ENCODE results near the gene WTIP.
"Not testable (repeated sequence)": the region's sequence is repeated elsewhere in the genome, so short reads cannot be mapped to it uniquely, and the experiment has no call there.

The WTIP gene

DNA sequence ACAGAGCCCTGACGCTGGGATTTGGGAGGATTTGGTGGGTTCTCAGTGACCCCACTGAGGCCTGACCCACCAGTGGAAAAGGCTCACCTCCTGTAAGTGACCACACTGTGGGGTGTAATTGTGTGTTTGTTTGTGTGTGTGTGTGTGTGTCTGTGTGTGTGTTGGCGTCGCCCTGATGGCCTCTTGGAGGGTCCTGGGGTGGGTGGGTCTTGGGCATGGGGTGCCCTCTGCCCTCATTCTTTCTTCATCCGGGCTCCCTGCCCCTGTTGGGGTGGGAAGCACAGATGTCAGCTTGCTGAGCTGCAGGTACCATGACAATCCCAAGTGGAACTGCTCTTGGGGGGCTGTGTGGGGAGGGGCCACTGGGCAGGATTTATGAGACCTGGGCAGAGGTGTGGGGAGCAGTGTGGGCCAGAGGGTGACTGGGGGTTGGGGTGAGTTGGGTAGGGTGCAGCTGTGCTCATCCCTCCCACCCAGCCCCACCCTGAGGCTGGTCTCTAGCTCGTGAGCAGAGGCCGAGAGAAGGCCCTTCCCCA is 22.8 kb downstream of the WTIP start:
- no peak for DNase-seq (ENCODE audit: low spot score)

DNA sequence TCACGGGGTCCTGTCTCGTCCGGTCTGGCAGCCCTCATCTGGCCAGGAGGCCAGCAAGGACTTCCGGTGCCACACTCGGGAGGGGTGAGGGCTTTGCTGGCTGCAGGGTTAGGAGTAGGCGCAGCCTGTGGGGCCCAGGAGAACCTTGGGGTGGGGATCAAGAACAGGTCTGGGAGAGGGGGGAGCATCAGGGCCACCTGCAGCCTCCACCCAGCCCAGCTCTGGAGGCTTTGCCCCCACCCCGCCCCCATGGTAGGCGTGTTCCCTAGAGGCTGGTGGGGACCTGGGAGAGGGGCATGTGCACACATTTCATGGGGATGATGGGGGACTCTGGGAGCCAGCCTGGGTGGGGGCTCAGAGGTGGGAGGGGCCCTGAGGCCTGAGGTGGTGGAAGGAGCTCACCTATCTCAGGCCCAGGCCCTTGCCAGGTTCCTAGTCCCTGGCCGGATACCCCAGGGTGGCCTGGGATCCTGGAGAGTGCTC is 23.3 kb downstream of the WTIP start:
- DNase-seq (ENCODE audit: low spot score): peak; percentile 6

DNA sequence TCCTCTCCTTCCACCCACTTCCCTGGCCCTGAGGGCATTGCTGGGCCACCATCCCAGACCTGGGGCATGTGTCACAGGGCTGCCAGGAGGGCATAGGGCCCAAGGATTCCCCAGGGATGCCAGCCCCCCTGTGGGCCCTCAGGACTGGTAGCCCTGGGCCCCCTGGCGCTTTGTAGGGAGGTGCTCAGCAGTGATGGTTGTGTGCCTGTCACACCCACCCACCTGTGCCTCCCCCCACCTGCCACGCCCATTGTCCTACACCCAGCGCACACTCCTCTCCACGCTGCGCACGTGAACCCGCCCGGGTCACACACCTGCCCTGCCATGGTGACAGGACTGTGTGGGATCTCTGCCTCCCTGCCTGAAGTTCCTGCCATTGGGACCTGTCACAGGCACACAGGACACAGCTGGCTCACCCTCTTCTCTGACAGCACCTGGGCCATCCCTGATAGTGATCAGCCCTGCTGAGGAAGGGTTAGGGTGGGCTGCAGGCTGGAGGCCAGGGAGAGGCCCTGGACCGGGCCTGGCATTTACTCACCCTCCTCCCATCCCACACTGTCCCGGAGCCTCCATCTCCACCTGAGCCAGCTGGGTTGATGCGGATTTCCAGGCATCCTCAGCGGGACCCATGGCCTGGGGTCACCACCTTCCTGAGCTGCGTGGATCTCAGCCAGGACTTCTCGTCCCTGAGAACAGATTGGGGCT is 23.9 kb downstream of the WTIP start:
- peak; percentile 4 for DNase-seq (ENCODE audit: low spot score)

DNA sequence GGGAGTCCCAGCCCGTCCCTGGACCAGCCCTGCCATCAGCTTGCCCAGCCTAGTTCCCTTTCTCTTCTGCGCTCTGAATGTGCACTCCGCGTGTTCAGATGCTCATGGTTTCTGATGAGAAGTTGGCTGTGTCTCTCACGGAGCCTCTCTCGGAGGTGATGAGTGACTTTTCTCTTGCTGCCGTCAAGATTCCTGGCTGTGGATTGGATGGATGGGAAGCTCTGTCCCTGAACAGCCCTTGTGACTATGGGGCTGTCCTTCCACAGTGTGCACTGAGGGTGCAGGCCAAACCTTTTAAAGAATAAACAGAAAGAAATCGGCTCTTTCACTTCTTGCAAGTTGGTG is 24.4 kb downstream of the WTIP start:
- DNase-seq (ENCODE audit: low spot score): no peak

DNA sequence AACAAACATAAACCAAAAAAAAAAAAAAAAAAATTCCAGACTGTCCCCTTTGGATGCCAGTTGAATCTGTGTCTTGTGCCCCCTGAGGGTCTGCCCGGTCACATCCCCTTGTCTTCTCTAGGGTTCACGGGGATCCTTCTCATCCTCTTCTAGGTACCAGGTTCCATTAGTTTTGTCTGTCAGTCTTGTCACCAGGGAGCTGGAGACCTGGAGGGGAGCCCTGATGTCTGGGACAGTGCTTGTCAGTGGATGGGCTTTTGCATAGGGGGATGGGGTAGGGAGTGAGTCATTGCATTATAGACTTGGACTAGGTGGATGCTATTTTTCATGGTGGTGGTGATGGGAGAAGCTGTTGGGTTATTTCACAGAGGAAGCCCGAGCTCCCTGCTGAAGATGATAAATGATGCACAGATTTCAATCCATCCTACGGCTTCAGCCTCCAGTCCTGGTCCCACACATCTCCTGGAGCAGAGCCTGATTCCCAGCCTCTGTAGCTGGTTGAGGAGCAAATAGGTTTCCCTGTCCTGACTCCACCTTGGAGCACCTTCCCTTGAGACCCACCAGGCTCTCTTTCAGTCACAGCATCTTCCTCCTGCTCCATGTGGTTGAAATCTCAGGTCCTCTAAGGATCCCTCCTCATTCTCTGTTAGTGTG is 26.0 kb downstream of the WTIP start:
- DNase-seq (ENCODE audit: low spot score): no peak

DNA sequence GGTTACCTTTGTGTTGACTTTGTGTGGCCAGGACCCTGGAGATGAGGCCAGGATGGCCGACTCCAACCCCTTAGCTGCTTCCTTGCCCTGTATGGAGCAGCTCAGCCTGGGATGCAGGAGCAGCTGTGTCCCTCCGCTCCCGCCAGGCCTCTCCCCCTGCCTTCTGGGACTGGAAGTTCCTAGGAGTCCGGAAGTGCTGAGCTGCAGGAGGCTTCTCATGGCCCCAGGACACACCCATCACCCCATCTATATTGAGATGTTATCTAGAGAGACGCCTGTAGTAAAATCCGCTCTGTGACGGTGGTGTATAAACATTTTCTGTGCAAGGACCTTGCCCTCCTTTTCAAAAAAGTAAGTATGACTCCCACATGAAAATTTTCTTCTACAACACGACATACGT is 27.0 kb downstream of the WTIP start:
- DNase-seq (ENCODE audit: low spot score): no peak

DNA sequence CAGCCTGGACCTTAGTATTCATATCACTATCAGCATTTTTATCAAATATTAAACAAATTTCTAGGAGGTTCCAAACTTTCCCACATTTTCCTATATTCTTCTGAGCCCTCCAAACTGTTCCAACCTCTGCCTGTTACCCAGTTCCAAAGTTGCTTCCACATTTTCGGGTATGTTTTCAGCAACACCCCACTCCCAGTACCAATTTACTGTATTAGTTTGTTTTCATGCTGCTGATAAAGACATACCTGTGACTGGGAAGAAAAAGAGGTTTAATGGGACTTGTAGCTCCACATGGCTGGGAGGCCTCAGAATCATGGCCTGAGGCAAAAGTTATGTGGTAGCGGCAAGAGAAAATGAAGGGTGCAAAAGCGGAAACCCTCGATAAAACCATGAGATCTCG is 29.3 kb downstream of the WTIP start:
- not testable (repeated sequence) for DNase-seq (ENCODE audit: low spot score)

DNA sequence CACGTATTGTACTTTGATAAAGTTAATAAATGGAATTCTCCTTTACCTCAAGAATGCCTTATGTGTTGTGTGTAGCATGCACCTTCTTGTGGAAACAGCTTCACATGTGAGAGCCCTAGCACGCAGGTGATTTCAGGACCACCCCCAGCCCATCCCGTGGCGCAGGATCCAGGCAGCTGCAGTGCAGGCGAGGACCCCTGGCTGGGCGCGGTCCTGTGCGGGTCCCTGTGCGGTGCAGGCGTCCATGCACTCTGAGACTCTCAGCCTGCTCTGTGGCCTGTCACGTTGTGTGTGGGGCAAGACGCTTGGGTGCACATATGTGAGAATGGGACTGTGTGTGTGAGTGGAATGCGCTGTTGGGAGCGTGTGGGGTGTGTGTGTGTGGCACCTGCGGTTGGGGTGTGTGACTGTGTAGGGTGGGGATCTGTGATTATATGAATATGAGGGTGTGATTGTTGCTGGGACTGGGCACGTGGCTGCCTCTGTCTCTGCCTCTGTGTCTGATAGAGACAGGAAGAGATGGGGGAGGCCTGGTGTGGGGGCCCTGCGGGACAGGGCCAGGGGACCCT is 30.8 kb downstream of the WTIP start:
- no peak for DNase-seq (ENCODE audit: low spot score)

DNA sequence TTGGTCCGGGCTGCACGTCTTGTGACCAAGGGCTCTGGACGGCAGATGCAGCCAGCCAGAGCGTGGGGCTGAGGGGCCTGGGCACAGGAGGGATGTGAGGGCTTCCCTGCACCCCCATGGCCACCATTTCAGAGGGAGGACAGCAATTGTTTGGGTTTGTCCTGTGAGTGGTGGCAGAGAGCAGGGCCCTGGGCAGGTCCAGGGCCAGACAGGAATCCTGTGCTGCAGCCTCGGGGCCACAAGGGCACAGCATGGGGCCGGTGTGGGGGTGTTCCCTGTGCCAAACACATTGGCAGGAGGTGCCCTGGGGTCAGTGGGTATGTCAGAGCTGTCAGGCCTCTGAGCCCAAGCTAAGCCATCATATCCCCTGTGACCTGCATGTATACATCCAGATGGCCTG is 32.2 kb downstream of the WTIP start:
- DNase-seq (ENCODE audit: low spot score): no peak

DNA sequence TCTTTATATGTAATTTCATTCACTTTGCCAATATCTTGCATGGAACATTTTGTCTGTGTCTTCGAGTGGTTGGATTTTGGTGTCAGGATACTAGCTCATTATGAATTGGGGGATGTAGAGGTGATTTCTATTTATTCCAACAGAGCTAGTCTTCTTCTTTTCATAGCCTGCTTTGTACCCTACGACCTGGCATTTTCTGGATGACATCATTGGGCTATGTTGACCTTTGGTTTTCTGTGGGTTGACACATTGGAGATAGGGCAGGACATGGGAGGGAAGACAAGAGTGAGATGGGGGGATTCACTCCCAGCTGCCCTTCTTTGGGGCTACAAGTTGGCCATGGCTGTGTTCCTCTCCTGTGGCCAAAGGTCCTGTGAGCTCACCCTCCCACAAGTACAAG is 38.0 kb downstream of the WTIP start:
- no peak for DNase-seq (ENCODE audit: low spot score)

DNA sequence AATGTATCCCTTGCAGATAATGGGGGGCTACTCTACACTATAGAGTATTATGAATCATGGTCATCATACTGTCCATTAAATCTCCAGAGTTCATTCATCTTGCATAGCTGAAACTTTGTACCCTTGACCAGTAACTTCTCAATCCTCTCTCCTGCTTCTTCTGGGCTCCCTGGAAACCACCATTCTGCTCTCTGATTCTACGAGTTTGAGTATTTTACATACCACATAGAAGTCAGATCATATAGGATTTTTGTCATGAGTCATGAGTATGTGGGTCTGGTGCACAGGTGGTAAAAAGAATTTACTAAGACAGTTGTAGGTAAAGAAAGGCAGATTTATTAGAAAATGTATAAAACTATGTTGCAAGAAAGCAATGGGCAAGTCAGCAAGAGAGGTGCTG is 41.9 kb downstream of the WTIP start:
- no peak for DNase-seq (ENCODE audit: low spot score)

DNA sequence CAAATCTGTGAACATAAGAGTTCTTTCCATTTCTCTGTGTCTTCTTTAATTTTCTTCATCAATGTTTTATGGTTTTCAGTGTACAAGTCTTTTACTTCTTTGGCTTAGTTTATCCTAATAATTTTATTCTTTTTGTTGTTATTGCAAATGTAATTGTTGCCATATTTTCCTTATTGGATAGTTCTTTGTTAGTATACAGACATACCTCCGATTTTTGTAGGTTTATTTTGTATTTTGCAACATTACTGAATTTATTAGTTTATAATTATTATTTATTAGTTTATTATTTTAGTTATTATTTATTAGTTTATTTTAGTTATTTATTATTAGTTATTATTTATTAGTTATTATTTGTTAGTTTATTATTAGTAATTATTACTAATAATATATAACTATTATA is 43.4 kb downstream of the WTIP start:
- DNase-seq (ENCODE audit: low spot score): no peak

DNA sequence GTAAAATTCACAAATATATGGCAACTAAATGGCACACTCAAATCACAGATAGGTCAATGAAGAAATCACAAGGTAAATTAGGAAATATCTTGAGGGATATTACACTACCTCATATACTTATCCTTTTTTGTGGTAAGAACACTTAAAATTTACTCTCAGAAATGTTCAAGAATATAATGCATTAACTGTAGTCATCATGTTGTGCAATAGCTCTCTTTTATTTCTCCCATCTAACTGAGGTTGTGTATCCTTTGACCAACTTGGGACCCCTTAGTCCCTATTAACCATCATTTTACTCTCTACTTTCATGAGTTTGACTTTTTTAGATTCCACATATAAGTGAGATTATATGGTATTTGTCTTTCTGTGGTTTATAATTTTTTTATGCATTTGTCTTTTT is 52.6 kb downstream of the WTIP start:
- no peak for DNase-seq (ENCODE audit: low spot score)

DNA sequence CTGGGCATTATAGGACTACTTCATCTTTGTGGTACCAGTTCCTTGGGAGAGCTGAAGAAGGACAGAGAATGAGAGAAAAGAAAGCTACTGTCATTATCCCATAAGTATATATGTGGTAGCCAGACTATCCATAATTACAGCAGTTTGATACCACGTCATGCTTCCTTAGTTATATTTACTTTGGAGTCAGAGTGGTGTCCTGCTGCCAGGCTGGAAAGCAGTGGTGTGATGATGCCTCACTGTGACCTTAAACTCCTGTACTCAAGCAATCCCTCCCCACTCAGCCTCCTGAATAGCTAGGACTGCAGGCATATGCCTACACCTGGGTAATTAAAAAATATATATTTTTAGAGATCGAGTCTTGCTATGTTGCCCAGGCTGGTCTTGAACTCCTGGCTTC is 57.8 kb downstream of the WTIP start:
- no peak for DNase-seq (ENCODE audit: low spot score)

DNA sequence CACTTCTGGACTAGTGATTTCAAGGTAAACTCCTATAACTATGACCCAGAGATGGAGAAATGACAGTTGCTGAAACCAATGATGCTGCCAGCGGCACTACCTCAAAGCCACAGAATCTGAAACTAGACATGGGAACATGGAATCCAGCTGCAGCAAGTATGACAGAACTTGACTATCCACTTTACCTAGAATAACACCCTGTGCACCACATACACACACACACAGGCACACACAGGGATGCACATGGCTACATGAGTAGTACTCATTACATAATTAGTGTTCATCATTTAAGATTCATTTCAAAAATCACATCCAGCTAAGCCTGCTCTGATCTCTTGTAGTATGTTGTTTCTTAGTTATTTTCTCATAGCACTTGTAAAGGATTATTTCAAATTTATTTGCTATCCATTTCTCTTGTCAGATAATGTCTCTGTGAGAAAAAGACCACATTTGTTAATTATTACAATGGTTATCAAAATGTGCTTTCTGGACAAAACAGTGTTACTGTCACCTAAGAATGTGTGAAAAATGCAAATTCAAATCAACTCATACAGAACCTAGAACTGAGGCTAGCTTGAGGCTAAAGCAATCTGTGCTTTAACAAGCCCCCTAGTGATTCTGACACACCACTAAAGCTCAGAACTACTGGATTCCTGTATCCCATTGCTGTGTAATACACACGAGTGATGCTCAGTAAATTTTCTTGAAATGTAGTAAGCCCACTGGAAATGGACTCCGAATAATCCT is 59.4 kb downstream of the WTIP start:
- DNase-seq (ENCODE audit: low spot score): no peak

DNA sequence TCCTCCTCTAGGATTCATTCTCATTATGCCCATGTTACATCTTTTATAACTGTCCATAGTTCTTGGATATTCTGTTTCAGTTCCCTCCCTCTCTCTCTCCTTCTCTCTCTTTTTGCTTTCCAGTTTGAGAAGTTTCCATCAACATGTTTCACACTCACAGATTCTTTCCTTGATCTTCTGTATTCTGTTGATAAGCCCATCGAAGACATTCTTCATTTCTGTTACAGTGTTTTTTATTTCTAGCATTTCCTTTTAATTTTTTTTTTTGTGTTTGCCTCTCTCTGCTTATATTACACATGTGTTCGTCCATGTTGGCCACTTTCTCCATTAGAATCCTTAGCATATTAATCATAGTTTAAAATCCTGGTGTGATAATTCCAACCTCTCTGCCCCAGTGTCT is 68.3 kb downstream of the WTIP start:
- no peak for DNase-seq (ENCODE audit: low spot score)

DNA sequence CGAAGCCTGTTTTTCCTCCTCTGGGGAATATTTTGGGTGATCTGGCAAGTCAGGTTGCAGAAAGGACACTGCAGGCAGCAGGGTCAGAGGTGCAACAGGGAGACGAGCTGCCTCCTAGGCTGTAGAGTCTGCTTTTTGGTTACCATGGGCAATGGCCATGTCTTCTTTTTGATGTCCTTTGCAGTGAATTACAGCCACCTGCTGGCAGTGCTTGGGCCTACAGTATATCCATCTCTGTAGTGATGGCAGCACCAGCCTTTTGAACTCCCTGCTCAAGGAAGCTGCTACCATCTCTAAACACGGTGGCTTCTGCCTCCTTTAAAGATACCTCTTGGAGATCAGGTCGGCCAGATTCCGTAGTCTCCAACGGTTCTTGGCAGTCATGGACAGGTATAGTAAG is 73.9 kb downstream of the WTIP start:
- peak; percentile 63 for DNase-seq (ENCODE audit: low spot score)

DNA sequence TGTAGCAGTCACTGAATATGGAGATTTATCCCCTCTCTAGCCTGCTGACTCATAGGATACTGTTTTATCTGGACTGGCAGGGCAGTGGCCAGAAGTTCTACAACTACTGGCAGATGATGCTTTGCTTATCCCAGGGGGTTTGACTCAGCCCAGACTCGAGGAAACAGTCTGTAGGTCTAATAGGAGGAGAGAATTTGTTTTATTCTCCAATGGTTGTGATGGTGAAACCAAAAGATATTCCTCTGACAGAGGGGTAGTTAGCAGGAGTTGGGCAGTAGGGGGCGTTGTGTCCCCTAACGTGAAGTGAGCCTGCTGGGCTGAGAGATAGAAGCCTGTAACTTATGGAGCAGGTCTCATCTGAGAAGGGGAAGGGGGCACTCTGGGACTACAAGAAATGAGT is 74.9 kb downstream of the WTIP start:
- peak; percentile 64 for DNase-seq (ENCODE audit: low spot score)

DNA sequence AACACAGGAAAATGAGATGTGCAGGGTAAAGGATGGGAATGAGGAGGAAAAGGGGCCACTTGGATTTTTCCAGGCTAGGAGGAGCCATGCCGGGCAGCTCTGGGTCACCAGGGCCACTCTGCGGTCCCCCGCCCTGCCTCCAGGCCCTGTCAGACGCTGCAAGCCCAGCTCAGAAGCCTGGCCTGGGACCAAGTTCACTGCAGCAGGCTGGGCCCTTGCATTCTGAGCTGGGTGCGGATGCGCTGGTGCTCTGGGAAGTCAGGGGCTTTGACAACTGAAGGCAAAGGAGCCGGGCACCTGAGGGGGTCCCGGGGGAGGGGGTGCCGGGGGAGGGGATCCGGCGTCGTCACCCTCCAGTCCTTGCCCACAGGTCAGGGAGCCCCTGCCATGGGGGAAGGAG is 77.5 kb downstream of the WTIP start:
- DNase-seq (ENCODE audit: low spot score): no peak

DNA sequence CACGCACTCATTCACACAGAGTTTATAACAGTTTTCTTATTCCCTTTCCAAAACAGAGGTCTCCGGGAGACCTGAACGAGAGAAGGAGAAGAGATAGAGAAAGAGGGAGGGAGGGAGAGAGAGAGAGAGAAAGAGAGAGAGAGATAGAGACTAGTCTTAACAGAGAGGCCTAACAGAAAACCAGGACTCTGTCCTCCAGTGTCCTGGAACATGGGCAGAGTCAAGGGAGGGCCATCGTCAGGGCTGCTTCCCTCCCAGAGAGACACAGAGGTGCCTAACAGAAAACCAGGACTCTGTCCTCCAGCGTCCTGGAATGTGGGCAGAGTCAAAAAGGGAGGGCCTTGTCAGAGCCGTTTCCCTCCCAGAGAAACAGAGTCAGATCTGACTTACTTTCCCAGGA is 78.7 kb downstream of the WTIP start:
- DNase-seq (ENCODE audit: low spot score): no peak

All from iPS-NIHi11 (cell line).